GM12874 (cell line): ENCODE data around the gene VPS18.

Experiments used
- TF ChIP-seq, protein P1 (sequence below): IDR thresholded peaks from 2 replicates; pipeline ENCODE4 v1.5.1; 2011; ENCODE audit warnings: low read depth, mild to moderate bottlenecking, control low read depth, low read length, moderate library complexity; ENCODE audit not compliant: insufficient read depth

Gene VPS18, protein sequence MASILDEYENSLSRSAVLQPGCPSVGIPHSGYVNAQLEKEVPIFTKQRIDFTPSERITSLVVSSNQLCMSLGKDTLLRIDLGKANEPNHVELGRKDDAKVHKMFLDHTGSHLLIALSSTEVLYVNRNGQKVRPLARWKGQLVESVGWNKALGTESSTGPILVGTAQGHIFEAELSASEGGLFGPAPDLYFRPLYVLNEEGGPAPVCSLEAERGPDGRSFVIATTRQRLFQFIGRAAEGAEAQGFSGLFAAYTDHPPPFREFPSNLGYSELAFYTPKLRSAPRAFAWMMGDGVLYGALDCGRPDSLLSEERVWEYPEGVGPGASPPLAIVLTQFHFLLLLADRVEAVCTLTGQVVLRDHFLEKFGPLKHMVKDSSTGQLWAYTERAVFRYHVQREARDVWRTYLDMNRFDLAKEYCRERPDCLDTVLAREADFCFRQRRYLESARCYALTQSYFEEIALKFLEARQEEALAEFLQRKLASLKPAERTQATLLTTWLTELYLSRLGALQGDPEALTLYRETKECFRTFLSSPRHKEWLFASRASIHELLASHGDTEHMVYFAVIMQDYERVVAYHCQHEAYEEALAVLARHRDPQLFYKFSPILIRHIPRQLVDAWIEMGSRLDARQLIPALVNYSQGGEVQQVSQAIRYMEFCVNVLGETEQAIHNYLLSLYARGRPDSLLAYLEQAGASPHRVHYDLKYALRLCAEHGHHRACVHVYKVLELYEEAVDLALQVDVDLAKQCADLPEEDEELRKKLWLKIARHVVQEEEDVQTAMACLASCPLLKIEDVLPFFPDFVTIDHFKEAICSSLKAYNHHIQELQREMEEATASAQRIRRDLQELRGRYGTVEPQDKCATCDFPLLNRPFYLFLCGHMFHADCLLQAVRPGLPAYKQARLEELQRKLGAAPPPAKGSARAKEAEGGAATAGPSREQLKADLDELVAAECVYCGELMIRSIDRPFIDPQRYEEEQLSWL

DNA sequence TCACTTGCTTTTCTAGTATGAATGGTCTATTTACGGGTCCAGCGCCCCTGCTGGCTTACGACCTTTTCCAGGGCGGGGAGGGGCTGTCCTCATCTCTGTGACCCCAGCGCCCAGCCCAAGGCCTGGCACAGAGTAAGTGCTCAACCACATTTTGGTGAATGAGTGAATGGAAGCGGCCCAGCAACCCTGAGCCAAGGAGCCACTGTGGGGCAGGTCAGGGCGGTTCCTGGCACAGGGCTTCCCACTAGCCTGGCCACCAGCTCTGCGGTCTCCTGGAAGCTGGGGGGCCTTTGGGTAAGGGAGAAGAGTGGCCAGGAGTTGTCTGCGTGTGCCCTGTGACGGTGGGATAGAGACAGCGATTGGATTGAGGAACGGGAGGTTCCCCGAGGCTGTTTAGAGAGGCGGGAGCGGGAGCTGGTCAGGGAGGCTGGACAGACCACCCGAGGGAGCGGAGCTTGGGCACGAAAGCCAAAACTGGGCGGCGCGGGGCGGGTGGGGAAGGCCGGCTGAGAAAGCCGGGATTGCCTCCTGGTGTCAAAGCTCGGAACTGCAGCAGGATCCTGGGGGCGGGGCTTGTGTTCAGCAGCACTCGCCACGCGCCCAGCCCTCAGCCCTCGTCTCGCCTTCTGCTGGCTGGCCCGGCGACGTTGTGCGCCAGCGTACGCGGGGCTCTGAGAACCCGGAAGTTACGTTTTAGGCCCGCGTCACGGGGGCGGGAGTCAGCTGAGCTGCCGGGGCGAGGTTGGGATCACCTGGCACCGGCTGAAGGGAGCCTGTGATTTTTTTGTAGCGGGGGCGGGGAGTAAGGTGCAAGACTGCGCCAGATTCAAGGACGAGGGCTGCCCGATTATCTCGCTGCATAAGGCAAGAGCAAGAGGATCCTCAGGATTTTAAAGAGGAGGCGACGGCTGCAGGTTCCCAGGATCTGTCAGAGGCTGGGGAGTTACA, at the start of gene VPS18:
Gene VPS18, plus strand, starts transcription at position 718 of the 948 bp plus-strand sequence. CDS start 319 bp downstream, outside the sequence.
- TF ChIP-seq, protein P1, sequence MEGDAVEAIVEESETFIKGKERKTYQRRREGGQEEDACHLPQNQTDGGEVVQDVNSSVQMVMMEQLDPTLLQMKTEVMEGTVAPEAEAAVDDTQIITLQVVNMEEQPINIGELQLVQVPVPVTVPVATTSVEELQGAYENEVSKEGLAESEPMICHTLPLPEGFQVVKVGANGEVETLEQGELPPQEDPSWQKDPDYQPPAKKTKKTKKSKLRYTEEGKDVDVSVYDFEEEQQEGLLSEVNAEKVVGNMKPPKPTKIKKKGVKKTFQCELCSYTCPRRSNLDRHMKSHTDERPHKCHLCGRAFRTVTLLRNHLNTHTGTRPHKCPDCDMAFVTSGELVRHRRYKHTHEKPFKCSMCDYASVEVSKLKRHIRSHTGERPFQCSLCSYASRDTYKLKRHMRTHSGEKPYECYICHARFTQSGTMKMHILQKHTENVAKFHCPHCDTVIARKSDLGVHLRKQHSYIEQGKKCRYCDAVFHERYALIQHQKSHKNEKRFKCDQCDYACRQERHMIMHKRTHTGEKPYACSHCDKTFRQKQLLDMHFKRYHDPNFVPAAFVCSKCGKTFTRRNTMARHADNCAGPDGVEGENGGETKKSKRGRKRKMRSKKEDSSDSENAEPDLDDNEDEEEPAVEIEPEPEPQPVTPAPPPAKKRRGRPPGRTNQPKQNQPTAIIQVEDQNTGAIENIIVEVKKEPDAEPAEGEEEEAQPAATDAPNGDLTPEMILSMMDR, result peak; percentile 96

DNA sequence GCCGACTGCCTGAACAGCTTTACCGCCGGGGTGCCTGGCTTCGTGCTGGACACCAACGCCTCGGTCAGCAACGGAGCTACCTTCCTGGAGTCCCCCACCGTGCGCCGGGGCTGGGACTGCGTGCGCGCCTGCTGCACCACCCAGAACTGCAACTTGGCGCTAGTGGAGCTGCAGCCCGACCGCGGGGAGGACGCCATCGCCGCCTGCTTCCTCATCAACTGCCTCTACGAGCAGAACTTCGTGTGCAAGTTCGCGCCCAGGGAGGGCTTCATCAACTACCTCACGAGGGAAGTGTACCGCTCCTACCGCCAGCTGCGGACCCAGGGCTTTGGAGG, 49.6 kb upstream of the VPS18 start:
- TF ChIP-seq, protein P1, result no peak

DNA sequence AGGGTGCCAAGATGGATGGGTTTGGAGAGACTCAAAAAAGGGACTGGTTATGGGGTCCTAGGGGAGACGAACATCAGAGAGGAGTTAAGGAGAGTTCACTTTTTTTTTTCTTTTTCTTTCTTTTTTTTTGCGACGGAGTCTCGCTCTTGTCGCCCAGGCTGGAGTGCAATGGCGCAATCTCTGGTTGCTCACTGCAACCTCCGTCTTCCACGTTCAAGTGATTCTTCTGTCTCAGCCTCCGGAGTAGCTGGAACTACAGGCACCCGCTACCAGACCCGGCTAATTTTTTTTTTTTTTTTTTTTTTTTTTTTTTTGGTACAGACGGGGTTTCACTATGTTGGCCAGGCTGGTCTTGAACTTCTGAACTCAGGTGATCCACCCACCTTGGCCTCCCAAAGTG, 49.2 kb upstream of the VPS18 start:
- TF ChIP-seq, protein P1, result no peak

DNA sequence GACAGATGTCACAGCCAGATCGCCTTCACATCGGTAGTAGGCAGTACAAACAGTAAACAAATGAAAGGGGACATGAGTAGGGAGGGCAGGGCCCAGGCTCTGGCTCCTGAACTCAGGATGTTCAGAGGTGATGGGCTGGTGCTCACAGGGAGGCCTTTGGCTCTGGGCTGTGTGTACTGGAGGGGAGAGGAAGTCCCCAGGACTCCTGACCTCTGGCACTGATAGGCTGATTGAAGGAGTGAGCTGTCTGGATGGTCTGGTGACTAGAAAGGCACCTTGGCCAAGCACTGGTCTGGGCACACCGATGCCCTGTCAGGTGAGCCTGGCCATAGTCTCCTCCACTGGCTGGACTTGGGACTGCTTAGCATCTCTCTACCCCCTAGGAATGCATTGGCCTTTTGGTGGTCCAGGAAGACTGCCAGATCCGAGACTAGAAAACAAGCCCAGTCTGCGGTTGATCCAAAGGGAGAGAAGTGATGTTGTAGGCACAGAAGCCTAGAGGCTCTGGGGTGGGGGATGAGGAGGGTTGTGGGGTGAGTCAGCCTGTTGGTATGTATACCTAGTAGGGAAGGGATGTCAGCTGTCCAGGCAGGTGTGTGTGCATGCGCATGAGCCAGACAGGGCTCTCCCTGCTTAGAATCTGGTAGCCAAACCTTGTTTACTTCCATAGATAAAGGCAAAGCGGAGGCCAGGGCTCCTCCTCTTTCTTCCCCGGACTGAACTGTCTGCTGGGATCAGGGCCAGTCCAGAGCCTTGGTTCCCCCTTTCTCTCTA, 48.6 kb upstream of the VPS18 start:
- TF ChIP-seq, protein P1, result no peak

DNA sequence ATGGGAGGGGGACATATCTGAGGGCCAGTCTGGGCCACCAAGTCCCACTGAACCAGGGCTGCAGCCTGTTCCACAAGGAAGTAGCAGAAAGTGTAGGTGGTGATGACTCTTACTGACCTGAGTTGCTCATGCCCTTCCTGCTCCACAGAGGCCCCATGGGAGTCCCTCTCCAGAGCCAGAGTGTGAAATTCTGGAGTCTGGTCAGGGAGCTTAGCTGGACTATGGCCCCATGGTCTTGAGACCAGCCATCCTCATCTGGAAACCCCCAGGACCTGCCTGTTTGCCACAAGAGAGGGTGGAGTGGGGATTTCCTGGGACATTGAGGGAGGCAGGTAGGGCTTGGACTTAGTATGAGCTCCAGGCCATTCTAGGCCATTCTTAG, 47.4 kb upstream of the VPS18 start:
- TF ChIP-seq, protein P1, result no peak

DNA sequence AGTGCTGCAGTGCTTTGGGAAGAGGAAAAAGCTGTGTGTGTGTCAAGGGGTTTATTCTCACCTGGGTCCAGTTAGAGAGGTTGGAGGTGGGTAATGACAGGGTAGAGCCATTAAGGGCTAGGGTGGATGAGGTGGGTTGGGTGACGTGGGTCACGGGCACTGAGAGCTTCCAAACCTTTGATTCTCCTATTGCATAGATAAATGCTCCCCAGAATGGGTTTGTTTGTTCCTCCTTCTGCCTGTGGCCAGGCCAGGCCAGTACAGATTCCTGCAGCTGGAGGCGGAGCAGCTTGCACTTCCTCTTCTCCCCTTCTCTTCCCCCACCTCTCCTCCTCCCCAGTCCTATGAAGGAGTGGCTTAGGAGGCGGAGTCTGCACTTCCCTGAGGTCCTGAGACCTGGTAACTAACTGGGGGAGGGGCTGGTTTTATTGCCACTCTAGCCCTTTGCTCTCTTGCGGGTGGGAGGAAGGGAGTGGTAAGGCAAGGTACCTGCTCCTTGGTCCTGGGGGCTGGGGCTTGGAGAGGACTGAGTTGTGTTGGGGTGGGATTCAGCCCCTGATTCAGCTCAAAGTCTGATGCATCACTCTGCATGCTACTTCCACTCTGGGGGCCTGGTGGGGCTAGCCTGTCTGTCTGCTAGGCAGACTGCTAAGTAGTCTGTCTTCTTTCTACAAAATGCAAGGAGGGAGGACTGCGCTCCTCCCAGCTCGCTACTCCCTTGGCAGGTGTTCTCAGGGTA, 46.9 kb upstream of the VPS18 start:
- TF ChIP-seq, protein P1, result no peak
